Suprapubic skin (tissue), 4 donors: ENCODE measurements around the gene MTR. TPM values are rescaled to one million over a fixed set of nuclear protein-coding genes. Genes with fewer than 3 reads are reported as not detected.

Experiments used
- DNase-seq, 2 donors: peaks; one replicate each; pipeline ENCODE4 v3.0.0-alpha.2; 2019; ENCODE audit warnings: low spot score in 2 of 2
- H3K27ac ChIP-seq: fragments of 200-600 bp; sonication (generic); one replicate; pipeline ENCODE4 v1.5.1; 2019
- H3K27me3 ChIP-seq: fragments of 200-600 bp; sonication (generic); one replicate; pipeline ENCODE4 v1.5.1; 2019
- H3K36me3 ChIP-seq: fragments of 200-600 bp; sonication (generic); one replicate; pipeline ENCODE4 v1.5.1; 2019
- H3K4me1 ChIP-seq: fragments of 200-600 bp; sonication (generic); one replicate; pipeline ENCODE4 v1.5.1; 2019
- H3K4me3 ChIP-seq: fragments of 200-600 bp; sonication (generic); one replicate; pipeline ENCODE4 v1.5.1; 2019; ENCODE audit warnings: mild to moderate bottlenecking
- H3K9me3 ChIP-seq: fragments of 200-600 bp; sonication (generic); one replicate; pipeline ENCODE4 v1.5.1; 2019
- EP300 ChIP-seq: sonication (generic); formaldehyde crosslinking; IDR thresholded peaks from one replicate; pipeline ENCODE4 v1.6.1; 2017; ENCODE audit warnings: antibody characterized with exemption
- POLR2A ChIP-seq, 2 donors: fragments of 450-650 bp; IDR thresholded peaks; one replicate each; pipeline ENCODE4 v1.6.1; 2017; ENCODE audit warnings: antibody characterized with exemption in 2 of 2, mild to moderate bottlenecking in 2 of 2, moderate library complexity in 2 of 2
- POLR2AphosphoS5 ChIP-seq, 3 donors: sonication (generic); formaldehyde crosslinking; IDR thresholded peaks; one replicate each; pipeline ENCODE4 v1.6.1; 2017; ENCODE audit warnings: antibody characterized with exemption in 3 of 3
- WGBS: methylation state at CpG from one replicate; pipeline ENCODE4 v1.1.5; 2018; 5-methylcytosine and 5-hydroxymethylcytosine counted together
- total RNA-seq, 4 donors: library from RNA; depleted of rRNA; stranded (reverse); fragments of >200 nt; gene quantifications; one replicate each; pipeline ENCODE4 v1.1.0, GENCODE V29; 2016
- TF ChIP-seq, protein P1 (sequence below), 2 donors: fragments of 200-600 bp in 1 of 2; fragments of 450-650 bp in 1 of 2; sonication (generic) in 1 of 2; IDR thresholded peaks; one replicate each; pipeline ENCODE4 v1.5.1; 2016 to 2019; ENCODE audit warnings: antibody characterized with exemption in 2 of 2, mild to moderate bottlenecking in 1 of 2, moderate library complexity in 1 of 2

The MTR gene
- total RNA-seq, 4 donors from 2014 or later: 17.7 to 77.7 (median 27.3) TPM

DNA sequence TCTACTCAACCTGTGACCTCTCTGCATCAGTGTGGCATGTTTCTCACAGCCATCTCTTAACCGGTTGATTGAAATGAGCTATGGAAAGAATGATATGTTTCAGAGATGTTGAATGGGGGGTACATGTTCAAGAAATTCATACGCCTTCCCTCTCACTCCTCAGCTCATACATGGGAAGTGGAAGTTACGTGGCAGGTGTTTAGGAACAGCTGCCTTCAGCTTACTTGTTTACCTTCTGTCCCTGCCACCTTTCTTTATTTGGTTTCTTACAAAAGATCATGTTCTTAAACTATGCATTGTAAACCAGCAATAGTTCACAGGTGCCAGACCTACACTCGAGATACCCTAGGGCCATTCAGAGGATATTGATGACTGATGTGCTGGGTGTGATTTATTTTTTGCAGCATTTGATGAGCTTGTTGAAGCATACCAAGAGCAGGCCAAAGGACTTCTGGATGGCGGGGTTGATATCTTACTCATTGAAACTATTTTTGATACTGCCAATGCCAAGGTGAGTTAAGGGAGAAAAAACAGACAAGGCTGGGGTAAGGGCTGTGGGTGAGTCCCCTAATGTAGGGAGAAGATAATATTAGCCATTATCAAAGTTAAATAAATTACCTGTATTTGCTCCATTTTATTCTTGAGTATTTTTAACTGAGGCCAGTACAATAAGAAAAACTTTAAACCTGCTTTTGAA is 17.4 kb downstream of the MTR start:
- peaks cover 7% of the 10 kb centered on the region for H3K4me1 ChIP-seq
- H3K27me3 ChIP-seq: no peaks in the 10 kb centered on the region
- no peak overlapping the region for H3K4me3 ChIP-seq
- DNase-seq: no peak
- no peak overlapping the region for H3K27ac ChIP-seq
- no peak for TF ChIP-seq POLR2AphosphoS5 (IDR thresholded peaks at IDR 0.05)
- no peaks in the 10 kb centered on the region for H3K9me3 ChIP-seq
- 85% methylated on average over 5 of the region's 5 CpGs for WGBS
- H3K36me3 ChIP-seq: peaks cover 87% of the 10 kb centered on the region

DNA sequence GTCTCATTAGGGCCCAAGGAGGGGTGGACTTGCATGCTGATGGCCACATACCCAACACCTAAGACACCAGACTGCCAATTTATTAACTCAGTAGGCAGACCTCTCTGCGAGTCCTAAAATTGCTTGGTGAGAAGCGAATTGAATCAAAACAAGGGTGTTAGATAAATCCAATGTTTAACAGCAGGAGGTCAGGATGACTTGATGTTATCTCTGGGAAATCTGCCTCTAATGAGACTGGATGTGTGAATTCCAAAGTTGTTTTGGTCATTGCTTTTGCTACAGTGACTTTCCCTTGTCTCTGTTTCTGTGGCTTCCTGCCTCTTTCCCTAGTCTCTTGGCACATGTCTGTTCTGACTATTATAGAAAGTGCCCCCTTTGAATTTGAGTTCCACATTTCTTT is 20.8 kb downstream of the MTR start:
- no peaks in the 10 kb centered on the region for H3K27me3 ChIP-seq
- H3K9me3 ChIP-seq: no peaks in the 10 kb centered on the region
- no peak for DNase-seq
- WGBS: 83% methylated on average over 2 of the region's 2 CpGs
- no peak overlapping the region for H3K27ac ChIP-seq
- no peak overlapping the region for H3K4me3 ChIP-seq
- no peaks in the 10 kb centered on the region for H3K4me1 ChIP-seq
- H3K36me3 ChIP-seq: peaks cover 94% of the 10 kb centered on the region
- TF ChIP-seq POLR2A (IDR thresholded peaks at IDR 0.05) (no peak), POLR2AphosphoS5 (IDR thresholded peaks at IDR 0.05) (no peak), EP300 (no peak)
- TF ChIP-seq, protein P1, sequence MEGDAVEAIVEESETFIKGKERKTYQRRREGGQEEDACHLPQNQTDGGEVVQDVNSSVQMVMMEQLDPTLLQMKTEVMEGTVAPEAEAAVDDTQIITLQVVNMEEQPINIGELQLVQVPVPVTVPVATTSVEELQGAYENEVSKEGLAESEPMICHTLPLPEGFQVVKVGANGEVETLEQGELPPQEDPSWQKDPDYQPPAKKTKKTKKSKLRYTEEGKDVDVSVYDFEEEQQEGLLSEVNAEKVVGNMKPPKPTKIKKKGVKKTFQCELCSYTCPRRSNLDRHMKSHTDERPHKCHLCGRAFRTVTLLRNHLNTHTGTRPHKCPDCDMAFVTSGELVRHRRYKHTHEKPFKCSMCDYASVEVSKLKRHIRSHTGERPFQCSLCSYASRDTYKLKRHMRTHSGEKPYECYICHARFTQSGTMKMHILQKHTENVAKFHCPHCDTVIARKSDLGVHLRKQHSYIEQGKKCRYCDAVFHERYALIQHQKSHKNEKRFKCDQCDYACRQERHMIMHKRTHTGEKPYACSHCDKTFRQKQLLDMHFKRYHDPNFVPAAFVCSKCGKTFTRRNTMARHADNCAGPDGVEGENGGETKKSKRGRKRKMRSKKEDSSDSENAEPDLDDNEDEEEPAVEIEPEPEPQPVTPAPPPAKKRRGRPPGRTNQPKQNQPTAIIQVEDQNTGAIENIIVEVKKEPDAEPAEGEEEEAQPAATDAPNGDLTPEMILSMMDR (IDR thresholded peaks at IDR 0.05): no peak

DNA sequence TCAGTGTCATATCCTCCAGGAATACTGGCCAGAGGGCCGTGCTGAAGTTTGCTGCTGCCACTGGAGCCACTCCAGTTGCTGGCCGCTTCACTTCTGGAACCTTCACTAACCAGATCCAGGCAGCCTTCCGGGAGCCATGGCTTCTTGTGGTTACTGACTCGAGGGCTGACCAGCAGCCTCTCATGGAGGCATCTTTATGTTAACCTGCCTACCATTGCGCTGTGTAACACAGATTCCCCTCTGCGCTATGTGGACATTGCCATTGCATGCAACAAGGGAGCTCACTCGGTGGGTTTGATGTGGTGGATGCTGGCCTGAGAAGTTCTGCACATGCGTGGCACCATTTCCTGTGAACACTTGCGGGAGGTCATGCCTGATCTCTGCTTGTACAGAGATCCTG is 24.8 kb downstream of the MTR start:
- H3K4me1 ChIP-seq: no peaks in the 10 kb centered on the region
- peaks cover 67% of the 10 kb centered on the region for H3K36me3 ChIP-seq
- no peak for DNase-seq
- H3K9me3 ChIP-seq: no peaks in the 10 kb centered on the region
- H3K27ac ChIP-seq: no peak overlapping the region
- H3K4me3 ChIP-seq: no peak overlapping the region
- 96% methylated on average over 8 of the region's 9 CpGs for WGBS
- no peaks in the 10 kb centered on the region for H3K27me3 ChIP-seq
- TF ChIP-seq POLR2A (IDR thresholded peaks at IDR 0.05) (no peak), EP300 (no peak)
- TF ChIP-seq, protein P1 (IDR thresholded peaks at IDR 0.05): no peak

DNA sequence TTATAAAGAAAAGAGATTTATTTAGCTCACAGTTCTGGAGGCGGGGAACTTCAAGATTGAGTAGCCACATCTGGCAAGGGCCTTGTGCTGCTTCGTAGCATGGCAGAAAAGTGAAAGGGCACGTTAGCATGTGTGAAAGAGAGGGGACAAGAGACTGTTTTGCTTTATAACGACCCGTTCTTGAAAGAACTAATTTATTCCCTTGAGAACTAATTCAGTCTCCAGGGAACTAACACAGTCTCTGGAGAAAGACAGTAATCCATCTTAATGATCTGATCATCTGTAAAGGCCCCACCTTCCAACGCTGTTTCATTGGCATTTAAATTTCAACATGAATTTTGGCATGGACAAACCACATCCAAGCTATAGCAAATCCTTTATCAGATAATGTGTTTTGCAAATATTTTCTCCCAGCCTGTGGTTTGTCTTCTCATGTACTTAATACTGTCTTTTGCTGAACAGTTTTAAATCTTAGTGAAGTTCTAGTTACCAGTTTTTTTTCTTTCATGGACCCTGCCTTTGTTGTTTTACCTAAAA is 26.1 kb downstream of the MTR start:
- no peak for DNase-seq
- no peak overlapping the region for H3K4me3 ChIP-seq
- H3K36me3 ChIP-seq: peaks cover 64% of the 10 kb centered on the region
- H3K9me3 ChIP-seq: no peaks in the 10 kb centered on the region
- H3K4me1 ChIP-seq: no peaks in the 10 kb centered on the region
- no peaks in the 10 kb centered on the region for H3K27me3 ChIP-seq
- TF ChIP-seq, protein P1 (IDR thresholded peaks at IDR 0.05): no peak
- no peak for TF ChIP-seq POLR2AphosphoS5 (IDR thresholded peaks at IDR 0.05)
- no peak for TF ChIP-seq POLR2A (IDR thresholded peaks at IDR 0.05)
- TF ChIP-seq EP300: no peak
- H3K27ac ChIP-seq: no peak overlapping the region
- WGBS: 64% methylated on average over 6 of the region's 6 CpGs

DNA sequence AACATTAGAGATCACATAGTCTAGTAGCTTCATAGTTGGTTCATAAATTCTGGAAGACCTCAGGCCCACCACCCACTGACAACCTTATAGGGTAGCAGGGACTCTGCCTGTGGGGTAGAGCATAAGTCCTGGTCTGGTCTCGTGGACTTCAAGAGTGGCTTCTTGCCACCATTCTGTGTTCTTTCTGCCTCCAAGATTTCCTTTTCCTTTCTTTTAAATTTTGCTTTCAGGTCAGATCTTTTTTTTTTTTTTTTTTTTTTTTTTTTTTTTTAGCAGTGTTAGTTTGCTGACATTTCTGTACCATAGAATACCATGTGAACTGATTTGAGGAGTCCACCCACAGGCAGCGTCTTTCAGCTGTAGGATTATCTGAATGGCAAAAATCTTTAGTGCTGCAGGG is 28.5 kb downstream of the MTR start:
- 95% methylated on average over 2 of the region's 2 CpGs for WGBS
- no peak overlapping the region for H3K4me3 ChIP-seq
- no peak for TF ChIP-seq POLR2AphosphoS5 (IDR thresholded peaks at IDR 0.05)
- TF ChIP-seq POLR2A (IDR thresholded peaks at IDR 0.05): no peak
- TF ChIP-seq EP300: no peak
- TF ChIP-seq, protein P1 (IDR thresholded peaks at IDR 0.05): no peak
- no peaks in the 10 kb centered on the region for H3K9me3 ChIP-seq
- DNase-seq: no peak
- no peak overlapping the region for H3K27ac ChIP-seq
- no peaks in the 10 kb centered on the region for H3K4me1 ChIP-seq
- H3K27me3 ChIP-seq: no peaks in the 10 kb centered on the region
- peaks cover 60% of the 10 kb centered on the region for H3K36me3 ChIP-seq
